KMS-11 (cell line): ENCODE data around the gene TMIE.

ENCODE experiments used
- H2AFZ ChIP-seq: fragments of 200-600 bp; sonication (generic); 2 replicates; pipeline ENCODE4 v1.6.1; 2016; ENCODE audit warnings: antibody characterized with exemption, mixed run types, low read depth
- H3K27ac ChIP-seq: fragments of 200-600 bp; sonication (generic); 2 replicates; pipeline ENCODE4 v1.6.1; 2016; ENCODE audit warnings: mild to moderate bottlenecking, mixed run types
- H3K27me3 ChIP-seq: fragments of 200-600 bp; sonication (generic); 2 replicates; pipeline ENCODE4 v1.6.1; 2017; ENCODE audit warnings: mild to moderate bottlenecking, low read depth, mixed run types, moderate library complexity; ENCODE audit not compliant: insufficient read depth
- H3K36me3 ChIP-seq: fragments of 200-600 bp; sonication (generic); 2 replicates; pipeline ENCODE4 v1.6.1; 2017; ENCODE audit warnings: mild to moderate bottlenecking, mixed run types; ENCODE audit not compliant: insufficient read depth
- H3K4me1 ChIP-seq: fragments of 200-600 bp; sonication (generic); 2 replicates; pipeline ENCODE4 v1.6.1; 2016; ENCODE audit warnings: mild to moderate bottlenecking, low read depth, mixed run types; ENCODE audit not compliant: poor library complexity, severe bottlenecking
- H3K4me2 ChIP-seq: fragments of 200-600 bp; sonication (generic); 2 replicates; pipeline ENCODE4 v1.7.0; 2016; ENCODE audit warnings: mild to moderate bottlenecking, mixed run types
- H3K4me3 ChIP-seq: fragments of 200-600 bp; sonication (generic); IDR thresholded peaks from 2 replicates; pipeline ENCODE4 v1.6.1; 2017; ENCODE audit warnings: low read depth, low read length, mixed read lengths; ENCODE audit not compliant: insufficient read depth
- H3K79me2 ChIP-seq: fragments of 200-600 bp; sonication (generic); 2 replicates; pipeline ENCODE4 v1.6.1; 2016; ENCODE audit warnings: low read depth, mixed run types; ENCODE audit not compliant: insufficient read depth
- H3K9ac ChIP-seq: fragments of 200-600 bp; sonication (generic); 2 replicates; pipeline ENCODE4 v1.6.1; 2016; ENCODE audit warnings: mild to moderate bottlenecking, mixed run types
- H4K20me1 ChIP-seq: fragments of 200-600 bp; sonication (generic); 2 replicates; pipeline ENCODE4 v1.6.1; 2016; ENCODE audit warnings: mild to moderate bottlenecking, mixed run types; ENCODE audit not compliant: insufficient read depth
- TF ChIP-seq, protein P1 (sequence below): fragments of 200-600 bp; sonication (generic); conservative IDR thresholded peaks from 2 replicates; pipeline ENCODE4 v1.6.1; 2017; ENCODE audit warnings: low read depth, mild to moderate bottlenecking, antibody characterized with exemption, low read length, moderate library complexity, mixed read lengths

TMIE gene

DNA sequence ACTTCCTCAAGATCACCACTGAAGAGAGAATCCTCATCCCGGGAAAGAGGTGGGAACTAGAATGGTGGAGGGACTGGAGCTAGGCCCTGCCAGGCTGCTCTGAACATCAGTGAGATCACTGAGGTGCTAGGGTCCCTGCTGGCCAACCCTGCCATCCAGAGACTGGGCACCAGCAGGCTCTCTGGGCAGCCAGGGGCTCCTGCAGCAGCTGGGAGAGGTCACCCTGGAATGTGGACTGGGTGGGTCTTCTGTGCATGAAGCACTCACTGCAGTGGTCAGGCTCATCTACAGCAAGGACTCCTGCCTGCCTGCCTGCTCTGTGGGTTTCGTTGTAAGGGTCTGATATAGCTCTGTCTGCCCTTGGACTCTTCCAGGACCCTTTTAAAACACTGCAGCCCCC lies 32.6 kb upstream of the TMIE start:
- no peak overlapping the region for H3K4me3 ChIP-seq
- TF ChIP-seq, protein P1, sequence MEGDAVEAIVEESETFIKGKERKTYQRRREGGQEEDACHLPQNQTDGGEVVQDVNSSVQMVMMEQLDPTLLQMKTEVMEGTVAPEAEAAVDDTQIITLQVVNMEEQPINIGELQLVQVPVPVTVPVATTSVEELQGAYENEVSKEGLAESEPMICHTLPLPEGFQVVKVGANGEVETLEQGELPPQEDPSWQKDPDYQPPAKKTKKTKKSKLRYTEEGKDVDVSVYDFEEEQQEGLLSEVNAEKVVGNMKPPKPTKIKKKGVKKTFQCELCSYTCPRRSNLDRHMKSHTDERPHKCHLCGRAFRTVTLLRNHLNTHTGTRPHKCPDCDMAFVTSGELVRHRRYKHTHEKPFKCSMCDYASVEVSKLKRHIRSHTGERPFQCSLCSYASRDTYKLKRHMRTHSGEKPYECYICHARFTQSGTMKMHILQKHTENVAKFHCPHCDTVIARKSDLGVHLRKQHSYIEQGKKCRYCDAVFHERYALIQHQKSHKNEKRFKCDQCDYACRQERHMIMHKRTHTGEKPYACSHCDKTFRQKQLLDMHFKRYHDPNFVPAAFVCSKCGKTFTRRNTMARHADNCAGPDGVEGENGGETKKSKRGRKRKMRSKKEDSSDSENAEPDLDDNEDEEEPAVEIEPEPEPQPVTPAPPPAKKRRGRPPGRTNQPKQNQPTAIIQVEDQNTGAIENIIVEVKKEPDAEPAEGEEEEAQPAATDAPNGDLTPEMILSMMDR: no peak

DNA sequence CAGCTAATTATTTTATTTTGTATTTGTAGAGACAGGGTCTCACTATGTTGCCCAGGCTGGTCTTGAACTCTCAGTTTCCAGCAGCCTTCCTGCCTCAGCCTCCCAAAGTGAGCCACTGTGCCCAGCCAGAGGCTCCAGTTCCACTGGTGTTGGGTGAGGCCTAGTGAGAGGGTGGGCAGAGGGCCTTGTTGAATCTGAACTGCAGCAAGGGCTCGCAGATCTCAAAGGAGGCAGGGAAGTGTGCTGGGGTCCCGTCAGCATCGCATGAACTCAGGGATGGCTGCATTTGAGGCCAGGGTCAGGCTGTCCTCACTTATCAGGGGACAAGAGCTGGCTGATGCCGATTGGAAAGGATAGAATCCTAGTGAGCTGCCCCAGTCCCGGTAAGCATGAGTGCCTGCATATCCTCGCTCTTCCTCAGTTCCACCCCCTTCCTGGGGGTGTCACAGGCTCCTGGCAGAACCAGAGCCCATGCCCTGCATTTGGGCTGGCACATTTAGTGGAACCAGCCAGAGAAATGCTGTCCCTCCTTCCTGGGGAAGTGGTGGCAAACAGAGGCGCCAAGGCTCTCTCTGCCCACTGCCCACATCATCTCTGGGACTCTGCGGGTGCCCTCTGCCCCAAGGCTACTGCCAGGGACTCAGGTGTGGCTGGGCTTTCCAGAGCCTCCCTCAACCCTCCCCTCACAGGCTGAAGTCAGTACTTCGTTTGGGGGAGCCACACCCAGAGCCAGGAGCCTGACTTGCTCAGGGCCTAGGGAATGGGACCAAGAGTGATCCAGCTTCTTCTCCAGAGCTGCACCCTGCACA lies 31.8 kb upstream of the TMIE start:
- no peaks in the 10 kb centered on the region for H3K79me2 ChIP-seq
- H3K27ac ChIP-seq: no peak overlapping the region
- H3K4me3 ChIP-seq: no peak overlapping the region

More for the DNA sequence above, 32.6 kb upstream of the TMIE start:
- H3K9ac ChIP-seq: no peak overlapping the region
- no peak overlapping the region for H2AFZ ChIP-seq
- H3K79me2 ChIP-seq: no peaks in the 10 kb centered on the region
- H3K4me2 ChIP-seq: no peak overlapping the region
- H3K27me3 ChIP-seq: no peaks in the 10 kb centered on the region
- H3K36me3 ChIP-seq: no peaks in the 10 kb centered on the region
- H3K4me1 ChIP-seq: no peaks in the 10 kb centered on the region
- no peak overlapping the region for H3K27ac ChIP-seq
- no peaks in the 10 kb centered on the region for H4K20me1 ChIP-seq

DNA sequence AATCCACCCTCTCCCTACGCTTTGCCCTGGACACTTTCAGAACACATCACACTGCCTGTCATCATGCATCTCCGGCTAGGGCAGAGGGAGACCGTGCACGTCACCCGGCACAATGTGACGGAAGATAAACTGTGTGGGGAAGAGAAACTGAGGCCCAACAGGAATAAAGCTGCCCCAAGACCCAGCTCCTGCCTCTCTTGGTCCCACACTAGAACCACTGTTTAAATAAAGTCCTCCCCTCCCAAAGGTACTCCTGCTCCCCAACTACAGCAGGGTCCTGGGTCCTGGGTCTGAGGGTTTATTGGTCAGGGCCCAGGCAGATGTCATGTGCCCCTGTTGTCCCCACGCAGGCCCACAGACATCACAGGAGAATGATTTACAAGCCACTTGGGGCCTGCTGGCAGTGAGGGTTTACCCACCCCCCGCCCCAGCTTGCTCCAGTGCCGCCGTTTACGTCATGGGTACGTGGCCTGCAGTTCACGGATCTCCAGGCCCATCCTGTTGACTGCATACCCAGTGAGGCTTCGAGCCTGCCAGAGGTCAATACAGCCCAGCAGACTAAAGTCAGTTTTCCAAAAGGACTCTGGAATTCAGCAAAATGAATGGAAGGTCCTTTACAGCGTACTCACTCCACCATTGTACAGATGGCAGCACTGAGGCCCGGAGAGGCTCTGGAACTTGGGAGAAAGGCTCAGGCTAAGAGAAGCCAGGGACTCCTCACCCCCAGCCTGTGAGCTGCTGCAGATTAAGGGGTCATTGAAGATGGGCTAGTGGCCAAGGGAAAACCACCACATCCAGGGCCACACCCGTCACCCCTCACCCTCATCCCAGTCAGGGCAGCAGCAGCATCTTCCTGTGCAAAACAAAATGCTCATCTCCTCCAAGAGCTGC lies 30.9 kb upstream of the TMIE start:
- Histone ChIP-seq H3K4me2 (no peak overlapping the region), H2AFZ (no peak overlapping the region), H4K20me1 (no peaks in the 10 kb centered on the region), H3K4me3 (no peak overlapping the region), H3K4me1 (no peaks in the 10 kb centered on the region), H3K79me2 (no peaks in the 10 kb centered on the region), H3K27ac (no peak overlapping the region), H3K36me3 (no peaks in the 10 kb centered on the region), H3K27me3 (no peaks in the 10 kb centered on the region), H3K9ac (no peak overlapping the region)
- TF ChIP-seq, protein P1: no peak

More for the DNA sequence above, 31.8 kb upstream of the TMIE start:
- H4K20me1 ChIP-seq: no peaks in the 10 kb centered on the region
- no peaks in the 10 kb centered on the region for H3K4me1 ChIP-seq
- H3K4me2 ChIP-seq: no peak overlapping the region
- H3K9ac ChIP-seq: no peak overlapping the region
- H2AFZ ChIP-seq: no peak overlapping the region
- TF ChIP-seq, protein P1: no peak
- H3K36me3 ChIP-seq: no peaks in the 10 kb centered on the region
- no peaks in the 10 kb centered on the region for H3K27me3 ChIP-seq

DNA sequence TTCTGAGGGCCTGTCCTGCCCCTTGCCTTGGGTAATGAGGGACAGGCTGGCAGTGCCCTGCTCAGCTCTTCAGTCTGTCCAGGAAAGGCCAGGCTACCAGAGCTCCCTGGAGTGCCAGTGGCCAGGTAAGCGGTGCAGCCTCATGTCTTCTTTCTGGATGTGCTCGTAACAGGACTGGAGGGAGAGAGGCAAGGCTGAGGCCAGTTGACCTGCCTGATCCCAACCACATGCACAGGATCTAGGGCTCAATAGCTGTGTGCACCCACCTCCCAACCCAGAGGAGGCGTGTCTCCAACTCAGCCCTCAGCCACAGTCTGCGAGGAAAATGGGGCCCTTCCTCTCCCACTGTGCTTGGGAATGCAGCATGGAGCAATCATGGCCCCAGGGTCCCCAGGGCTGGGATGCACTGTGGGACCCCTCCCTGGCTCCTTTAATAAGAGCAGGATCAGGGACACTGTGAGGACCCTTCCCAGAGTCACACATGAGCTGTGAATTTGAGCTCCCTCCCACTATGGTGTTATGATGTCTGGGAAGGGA lies 30.2 kb upstream of the TMIE start:
- H3K4me3 ChIP-seq: no peak overlapping the region
- no peak overlapping the region for H3K4me2 ChIP-seq
- no peaks in the 10 kb centered on the region for H4K20me1 ChIP-seq
- no peaks in the 10 kb centered on the region for H3K79me2 ChIP-seq
- no peak overlapping the region for H3K27ac ChIP-seq
- no peaks in the 10 kb centered on the region for H3K4me1 ChIP-seq
- H3K27me3 ChIP-seq: no peaks in the 10 kb centered on the region
- TF ChIP-seq, protein P1: no peak
- H3K9ac ChIP-seq: no peak overlapping the region
- no peak overlapping the region for H2AFZ ChIP-seq
- H3K36me3 ChIP-seq: no peaks in the 10 kb centered on the region
